Esophagus squamous epithelium (tissue), 5 donors: ENCODE measurements around the gene OGFOD2. TPM values are rescaled to one million over a fixed set of nuclear protein-coding genes. Genes with fewer than 3 reads are reported as not detected.

Source experiments
- DNase-seq: peaks from one replicate; lab custom pipeline; 2025; lab: John Stamatoyannopoulos, UW
- H3K27ac ChIP-seq, 4 donors: fragments of 200-600 bp; sonication (generic); one replicate each; pipeline ENCODE4 v1.5.1; 2016 to 2019; ENCODE audit warnings: mild to moderate bottlenecking in 1 of 4
- H3K27me3 ChIP-seq, 4 donors: fragments of 200-600 bp; sonication (generic); 1 replicate in 3 of 4; 2 replicates in 1 of 4; pipeline versions ENCODE4 v1.5.1 to v1.6.0; 2017 to 2021; ENCODE audit warnings: antibody characterized with exemption in 1 of 4
- H3K36me3 ChIP-seq, 3 donors: fragments of 200-600 bp; sonication (generic); one replicate each; pipeline ENCODE4 v1.5.1; 2016 to 2019
- H3K4me1 ChIP-seq, 3 donors: fragments of 200-600 bp; sonication (generic); one replicate each; pipeline ENCODE4 v1.5.1; 2017 to 2019
- H3K4me3 ChIP-seq, 4 donors: fragments of 200-600 bp; sonication (generic); 1 replicate in 3 of 4; 2 replicates in 1 of 4; pipeline ENCODE4 v1.5.1; 2016 to 2019; ENCODE audit warnings: mild to moderate bottlenecking in 2 of 4, moderate library complexity in 1 of 4
- H3K9me3 ChIP-seq, 3 donors: fragments of 200-600 bp; sonication (generic); one replicate each; pipeline ENCODE4 v1.5.1; 2016 to 2019
- CTCF ChIP-seq, 6 experiments: fragments of 450-650 bp in 4 of 6; fragments of 200-600 bp in 2 of 6; sonication (generic) in 2 of 6; IDR thresholded peaks; one replicate each; pipeline ENCODE4 v1.5.1; 2016 to 2019; ENCODE audit warnings: antibody characterized with exemption in 6 of 6, mild to moderate bottlenecking in 4 of 6, moderate library complexity in 4 of 6
- POLR2A ChIP-seq, 4 donors: fragments of 450-650 bp; IDR thresholded peaks; one replicate each; pipeline ENCODE4 v1.6.1; 2017; ENCODE audit warnings: antibody characterized with exemption in 4 of 4, mild to moderate bottlenecking in 4 of 4, moderate library complexity in 3 of 4
- WGBS, 2 donors: methylation state at CpG; one replicate each; pipeline ENCODE4 v1.1.5; 2018; 5-methylcytosine and 5-hydroxymethylcytosine counted together
- intact Hi-C: fragments of 100-400 bp; cut with DNase I; formaldehyde crosslinking; loops from one replicate; pipeline ENCODE4 v1.15.0; 2022
- total RNA-seq, 4 donors: library from RNA; depleted of rRNA; stranded (reverse); fragments of >200 nt; gene quantifications; one replicate each; pipeline ENCODE4 v1.1.0, GENCODE V29; 2016
- donor health status: DM: yes; HTN: yes; CAD: no.

OGFOD2 gene
- 10 to 100 TPM in 3 of 4 donors, 1 to 10 TPM in 1; 8.5 to 13.9 (median 11.3) TPM for total RNA-seq

- intact Hi-C loops: no loop called here
- TF ChIP-seq POLR2A (IDR thresholded peaks at IDR 0.05) (peak in 1 of 4 donors; percentile 58), CTCF (IDR thresholded peaks at IDR 0.05) (no peak)
- peak; percentile 51 for DNase-seq
- 0% methylated on average over 3 to 21 of the region's 66 CpGs for WGBS, 2 donors
- Histone ChIP-seq H3K4me1 (peaks cover 33 to 56% (median 38%) of the 10 kb centered on the region in 3 donors), H3K4me3 (peak within 1 kb of the TSS; percentile 59 to 91 (median 84)), H3K27ac (peak within 1 kb of the TSS; percentile 96 to 99 (median 98)), H3K9me3 (no peaks in the 10 kb centered on the region), H3K36me3 (peaks cover 0 to 23% (median 0%) of the 10 kb centered on the region in 3 donors), H3K27me3 (no peaks in the 10 kb centered on the region)
These were observed at the start of gene OGFOD2 for GRCh38 chr12:122974892-122975789. TSS of gene OGFOD2 (plus strand) at chr12:122975244. CDS start at chr12:122975252, 8 bp downstream.

GRCh38 chr12:122927756-122928403 is 47.2 kb upstream of the OGFOD2 start:
- H3K27ac ChIP-seq: no peak overlapping the region
- intact Hi-C loops: no loop called here
- TF ChIP-seq CTCF (IDR thresholded peaks at IDR 0.05): no peak
- no peak for TF ChIP-seq POLR2A (IDR thresholded peaks at IDR 0.05)
- WGBS, 2 donors: 78 to 86% methylated on average over 9 to 11 of the region's 11 CpGs
- DNase-seq: no peak
- H3K9me3 ChIP-seq: no peaks in the 10 kb centered on the region
- no peak overlapping the region for H3K4me3 ChIP-seq
- H3K4me1 ChIP-seq: peaks cover 0 to 11% (median 0%) of the 10 kb centered on the region in 3 donors
- H3K36me3 ChIP-seq: peaks cover 0 to 15% (median 0%) of the 10 kb centered on the region in 3 donors
- H3K27me3 ChIP-seq: no peaks in the 10 kb centered on the region

- no peaks in the 10 kb centered on the region for H3K9me3 ChIP-seq
- H3K27me3 ChIP-seq: no peaks in the 10 kb centered on the region
- WGBS, 2 donors: 86 to 94% methylated on average over 4 to 10 of the region's 12 CpGs
- peaks cover 0 to 17% (median 0%) of the 10 kb centered on the region in 3 donors for H3K36me3 ChIP-seq
- H3K27ac ChIP-seq: no peak overlapping the region
- intact Hi-C loops: no loop called here
- H3K4me1 ChIP-seq: peaks cover 0 to 11% (median 0%) of the 10 kb centered on the region in 3 donors
- H3K4me3 ChIP-seq: no peak overlapping the region
- TF ChIP-seq POLR2A (IDR thresholded peaks at IDR 0.05): no peak
- no peak for TF ChIP-seq CTCF (IDR thresholded peaks at IDR 0.05)
- no peak for DNase-seq
These were observed 46.5 kb upstream of the OGFOD2 start for GRCh38 chr12:122928404-122929147.

GRCh38 chr12:122929148-122929538 is 45.9 kb upstream of the OGFOD2 start:
- Histone ChIP-seq H3K27me3 (no peaks in the 10 kb centered on the region), H3K27ac (no peak overlapping the region), H3K4me3 (no peak overlapping the region), H3K36me3 (peaks cover 0 to 17% (median 0%) of the 10 kb centered on the region in 3 donors), H3K4me1 (peaks cover 0 to 11% (median 0%) of the 10 kb centered on the region in 3 donors), H3K9me3 (no peaks in the 10 kb centered on the region)
- WGBS, 2 donors: no CpG with 5 or more reads among the region's 14 CpGs
- intact Hi-C loops: no loop called here
- DNase-seq: no peak
- TF ChIP-seq CTCF (IDR thresholded peaks at IDR 0.05) (no peak), POLR2A (IDR thresholded peaks at IDR 0.05) (no peak)
